OCI-LY7 (cell line): ENCODE measurements around the gene SNAPC4.

ENCODE experiments used
- CTCF ChIP-seq: fragments of 200-600 bp; sonication (generic); conservative IDR thresholded peaks from 2 replicates; pipeline ENCODE4 v1.5.1; 2014; ENCODE audit warnings: mild to moderate bottlenecking, antibody characterized with exemption, low read length, moderate library complexity, mixed read lengths
- EZH2phosphoT487 ChIP-seq: fragments of 200-600 bp; sonication (generic); IDR thresholded peaks from 2 replicates; pipeline ENCODE4 v1.6.1; 2018; ENCODE audit warnings: low read depth, borderline replicate concordance, mild to moderate bottlenecking, mixed run types, antibody characterized with exemption, low read length, moderate library complexity, mixed read lengths

DNA sequence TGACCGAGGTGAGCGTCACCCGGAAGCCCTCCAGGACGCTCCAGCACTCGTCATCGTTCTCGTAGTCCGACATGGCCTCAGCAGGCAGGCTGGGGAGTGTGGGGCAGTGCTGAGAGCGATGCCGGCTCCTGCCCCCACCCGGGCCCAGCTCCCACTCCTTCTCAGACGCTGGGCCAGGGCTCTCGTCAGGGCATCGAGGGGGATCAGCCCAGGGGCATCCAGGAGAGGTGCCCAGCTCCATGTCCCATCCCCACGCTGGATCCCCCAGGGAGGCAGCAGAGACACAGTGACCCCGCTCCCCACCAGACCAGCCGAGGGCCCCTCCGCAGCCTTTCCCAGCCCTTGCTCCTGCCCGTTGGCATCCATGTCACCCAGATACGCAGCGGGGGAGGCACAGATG is 28.0 kb downstream of the SNAPC4 start:
- TF ChIP-seq CTCF (no peak), EZH2phosphoT487 (no peak)
